Activated CD4-positive, CD25-positive, alpha-beta regulatory T cell treated with anti-CD3 and anti-CD28 coated beads, Interleukin-2, amount 50 U/mL, for 72 hours (primary cell): ENCODE data around the gene ATP2C2.
"Not testable (repeated sequence)": the region's sequence is repeated elsewhere in the genome, so short reads cannot be mapped to it uniquely, and the experiment has no call there.

Experiments
- DNase-seq: peaks from one replicate; pipeline ENCODE4 v3.0.0; 2021

The ATP2C2 gene

GRCh38 chr16:84368308-84368996, at the start of gene ATP2C2:
Gene ATP2C2 (plus strand): TSS chr16:84368538. CDS start chr16:84368616, 78 bp downstream.
- DNase-seq, result no peak

GRCh38 chr16:84319146-84319760, 49.1 kb upstream of the ATP2C2 start:
- no peak for DNase-seq

GRCh38 chr16:84320511-84320910, 47.8 kb upstream of the ATP2C2 start:
- no peak for DNase-seq

GRCh38 chr16:84321932-84322331, 46.4 kb upstream of the ATP2C2 start:
- DNase-seq, result no peak

GRCh38 chr16:84322749-84323148, 45.6 kb upstream of the ATP2C2 start:
- no peak for DNase-seq

GRCh38 chr16:84323606-84324005, 44.7 kb upstream of the ATP2C2 start:
- DNase-seq, result no peak

GRCh38 chr16:84324434-84325262, 43.7 kb upstream of the ATP2C2 start:
- no peak for DNase-seq

- DNase-seq, result no peak
Measured at GRCh38 chr16:84326545-84326944, 41.8 kb upstream of the ATP2C2 start.

- DNase-seq, result no peak
Measured at GRCh38 chr16:84327926-84328505, 40.3 kb upstream of the ATP2C2 start.

GRCh38 chr16:84329016-84329415, 39.3 kb upstream of the ATP2C2 start:
- DNase-seq, result no peak

GRCh38 chr16:84329843-84330684, 38.3 kb upstream of the ATP2C2 start:
- DNase-seq, result no peak

GRCh38 chr16:84330685-84331050, 37.7 kb upstream of the ATP2C2 start:
- DNase-seq, result no peak

- no peak for DNase-seq
Measured at GRCh38 chr16:84331998-84332780, 36.1 kb upstream of the ATP2C2 start.

GRCh38 chr16:84332975-84333684, 35.2 kb upstream of the ATP2C2 start:
- DNase-seq, result no peak

- no peak for DNase-seq
Measured at GRCh38 chr16:84334058-84334457, 34.3 kb upstream of the ATP2C2 start.

- no peak for DNase-seq
Measured at GRCh38 chr16:84334482-84334881, 33.9 kb upstream of the ATP2C2 start.

GRCh38 chr16:84337236-84337635, 31.1 kb upstream of the ATP2C2 start:
- DNase-seq, result not testable (repeated sequence)

GRCh38 chr16:84339311-84339710, 29.0 kb upstream of the ATP2C2 start:
- no peak for DNase-seq

- no peak for DNase-seq
Measured at GRCh38 chr16:84339766-84340165, 28.6 kb upstream of the ATP2C2 start.

GRCh38 chr16:84340325-84341040, 27.9 kb upstream of the ATP2C2 start:
- no peak for DNase-seq
